ENCODE measurements around the gene NCF4.

The NCF4 gene

GRCh38 chr22:36860821-36861659 lies at the start of gene NCF4:
Gene NCF4 (plus strand): TSS chr22:36861006. CDS start chr22:36861172, 166 bp downstream.
- TF ChIP-seq ZNF274 (IDR thresholded peaks at IDR 0.05; ENCODE audit: low read depth, low read length) = no peak
- H3K4me3 ChIP-seq (ENCODE audit: low read length) = peak within 1 kb of the TSS; percentile 61; the same call in 1 of the 2 replicates

- H3K4me3 ChIP-seq (ENCODE audit: low read length) = no peak overlapping the region
- TF ChIP-seq ZNF274 (IDR thresholded peaks at IDR 0.05; ENCODE audit: low read depth, low read length) = no peak
Measured at GRCh38 chr22:36811094-36811800, 49.6 kb upstream of the NCF4 start.

GRCh38 chr22:36814801-36815200 lies 46.0 kb upstream of the NCF4 start:
- no peak for TF ChIP-seq ZNF274 (IDR thresholded peaks at IDR 0.05; ENCODE audit: low read depth, low read length)
- no peak overlapping the region for H3K4me3 ChIP-seq (ENCODE audit: low read length)

GRCh38 chr22:36815558-36816338 lies 45.1 kb upstream of the NCF4 start:
- no peak for TF ChIP-seq ZNF274 (IDR thresholded peaks at IDR 0.05; ENCODE audit: low read depth, low read length)
- no peak overlapping the region for H3K4me3 ChIP-seq (ENCODE audit: low read length)

- no peak for TF ChIP-seq ZNF274 (IDR thresholded peaks at IDR 0.05; ENCODE audit: low read depth, low read length)
- H3K4me3 ChIP-seq (ENCODE audit: low read length) = no peak overlapping the region
Measured at GRCh38 chr22:36816339-36816635, 44.5 kb upstream of the NCF4 start.

GRCh38 chr22:36816636-36817524 lies 43.9 kb upstream of the NCF4 start, which contains the start of gene PVALB:
Gene PVALB (minus strand): TSS chr22:36817035. CDS start chr22:36817005, 30 bp downstream.
- H3K4me3 ChIP-seq (ENCODE audit: low read length) = no peak within 1 kb of the TSS

GRCh38 chr22:36817525-36817848 lies 43.3 kb upstream of the NCF4 start:
- TF ChIP-seq ZNF274 (IDR thresholded peaks at IDR 0.05; ENCODE audit: low read depth, low read length) = no peak
- no peak overlapping the region for H3K4me3 ChIP-seq (ENCODE audit: low read length)

More at GRCh38 chr22:36816636-36817524, 43.9 kb upstream of the NCF4 start, which contains the start of gene PVALB:
- TF ChIP-seq ZNF274 (IDR thresholded peaks at IDR 0.05; ENCODE audit: low read depth, low read length) = no peak

- no peak overlapping the region for H3K4me3 ChIP-seq (ENCODE audit: low read length)
- TF ChIP-seq ZNF274 (IDR thresholded peaks at IDR 0.05; ENCODE audit: low read depth, low read length) = no peak
Measured at GRCh38 chr22:36818010-36818642, 42.7 kb upstream of the NCF4 start.

- no peak for TF ChIP-seq ZNF274 (IDR thresholded peaks at IDR 0.05; ENCODE audit: low read depth, low read length)
- no peak overlapping the region for H3K4me3 ChIP-seq (ENCODE audit: low read length)
Measured at GRCh38 chr22:36819112-36819511, 41.7 kb upstream of the NCF4 start.

GRCh38 chr22:36822581-36822980 lies 38.2 kb upstream of the NCF4 start:
- H3K4me3 ChIP-seq (ENCODE audit: low read length) = no peak overlapping the region
- no peak for TF ChIP-seq ZNF274 (IDR thresholded peaks at IDR 0.05; ENCODE audit: low read depth, low read length)

- TF ChIP-seq ZNF274 (IDR thresholded peaks at IDR 0.05; ENCODE audit: low read depth, low read length) = no peak
Measured at GRCh38 chr22:36823186-36823839, 37.5 kb upstream of the NCF4 start.

GRCh38 chr22:36824655-36825054 lies 36.2 kb upstream of the NCF4 start:
- H3K4me3 ChIP-seq (ENCODE audit: low read length) = no peak overlapping the region
- no peak for TF ChIP-seq ZNF274 (IDR thresholded peaks at IDR 0.05; ENCODE audit: low read depth, low read length)

More at GRCh38 chr22:36823186-36823839, 37.5 kb upstream of the NCF4 start:
- no peak overlapping the region for H3K4me3 ChIP-seq (ENCODE audit: low read length)

GRCh38 chr22:36826262-36826661 lies 34.5 kb upstream of the NCF4 start:
- TF ChIP-seq ZNF274 (IDR thresholded peaks at IDR 0.05; ENCODE audit: low read depth, low read length) = no peak
- no peak overlapping the region for H3K4me3 ChIP-seq (ENCODE audit: low read length)

All from GM08714 (cell line).